Natural killer cell (primary cell): ENCODE results near the gene MEOX2. TPM values are rescaled to one million over a fixed set of nuclear protein-coding genes. Genes with fewer than 3 reads are reported as not detected.

Source experiments
- ATAC-seq, 3 donors: fragments of 150-1000 bp in 2 of 3; fragments of 200-7000 bp in 1 of 3; cut with Tn5 transposase; 1 replicate in 1 of 3; 2 replicates in 2 of 3; pipeline ENCODE4 v1.10.0; 2021; ENCODE audit warnings: mild to moderate bottlenecking in 2 of 3, moderate library complexity in 2 of 3
- DNase-seq, 2 donors: peaks; one replicate each; pipeline versions ENCODE4 v3.0.0 to v3.0.0-alpha.2; 2013 to 2021; ENCODE audit warnings: mixed read lengths in 1 of 2
- H3K27ac ChIP-seq: one replicate; pipeline ENCODE4 v1.5.1; 2013; ENCODE audit warnings: mild to moderate bottlenecking, low read length
- H3K27me3 ChIP-seq: one replicate; pipeline ENCODE4 v1.6.1; 2013; ENCODE audit warnings: low read length; ENCODE audit not compliant: control insufficient read depth, insufficient read depth
- H3K36me3 ChIP-seq: one replicate; pipeline ENCODE4 v1.6.1; 2013; ENCODE audit warnings: low read length; ENCODE audit not compliant: control insufficient read depth, insufficient read depth
- H3K4me1 ChIP-seq: one replicate; pipeline ENCODE4 v1.6.1; 2013; ENCODE audit warnings: low read length; ENCODE audit not compliant: control insufficient read depth, insufficient read depth
- H3K4me3 ChIP-seq: one replicate; pipeline ENCODE4 v1.5.1; 2013; ENCODE audit warnings: low read length
- H3K9me3 ChIP-seq: one replicate; pipeline ENCODE4 v1.6.1; 2013; ENCODE audit warnings: low read length; ENCODE audit not compliant: control insufficient read depth, insufficient read depth
- H3K27ac Mint-ChIP-seq, 2 donors: one replicate each; pipeline ENCODE4 v1.8.0; 2022; ENCODE audit warnings: mild to moderate bottlenecking in 2 of 2, mixed read lengths in 2 of 2, moderate library complexity in 1 of 2
- H3K27me3 Mint-ChIP-seq, 2 donors: one replicate each; pipeline ENCODE4 v1.8.0; 2022; ENCODE audit warnings: low read depth in 2 of 2, mixed read lengths in 2 of 2
- H3K36me3 Mint-ChIP-seq: one replicate; pipeline ENCODE4 v1.8.0; 2022; ENCODE audit warnings: mixed read lengths
- H3K4me1 Mint-ChIP-seq, 2 donors: one replicate each; pipeline ENCODE4 v1.8.0; 2022; ENCODE audit warnings: mixed read lengths in 2 of 2
- H3K4me3 Mint-ChIP-seq: one replicate; pipeline ENCODE4 v1.8.0; 2022; ENCODE audit warnings: mild to moderate bottlenecking, moderate library complexity, mixed read lengths
- H3K9me3 Mint-ChIP-seq, 2 donors: one replicate each; pipeline ENCODE4 v1.8.0; 2022; ENCODE audit warnings: mixed read lengths in 2 of 2
- CTCF ChIP-seq: fragments of 200-600 bp; IDR thresholded peaks from one replicate; pipeline ENCODE4 v1.8.0; 2022; ENCODE audit warnings: antibody characterized with exemption
- WGBS: methylation state at CpG from one replicate; pipeline ENCODE4 v1.1.7; 2013; ENCODE audit warnings: missing lambda C conversion rate; ENCODE audit not compliant: insufficient coverage; 5-methylcytosine and 5-hydroxymethylcytosine counted together
- intact Hi-C: fragments of 100-400 bp; cut with micrococcal nuclease; formaldehyde crosslinking; loops from one replicate; pipeline ENCODE4 v1.14.2; 2022
- total RNA-seq, 4 donors: library from RNA; stranded (reverse); fragments of 120-200 nt in 1 of 4; gene quantifications; one replicate each; pipeline versions ENCODE4 v1.2.3 to v1.2.4, GENCODE V29; 2013 to 2022

The MEOX2 gene
- total RNA-seq, 3 donors from 2014 or later (not counting 1 experiment from before 2014, with no cell fraction given) = not detected

GRCh38 chr7:15707570-15707969 is 21.1 kb upstream of the MEOX2 start:
- no peaks in the 10 kb centered on the region for H3K36me3 ChIP-seq
- H3K36me3 Mint-ChIP-seq = no peaks in the 10 kb centered on the region
- no peak for DNase-seq
- no peaks in the 10 kb centered on the region for H3K4me1 Mint-ChIP-seq
- no peaks in the 10 kb centered on the region for H3K4me1 ChIP-seq
- intact Hi-C loops = no loop called here
- H3K4me3 ChIP-seq = no peak overlapping the region
- H3K9me3 Mint-ChIP-seq = peaks cover 8 to 17% of the 10 kb centered on the region in 2 donors
- H3K9me3 ChIP-seq = peaks cover under 1% of the 10 kb centered on the region
- H3K27me3 ChIP-seq = no peaks in the 10 kb centered on the region
- H3K27ac Mint-ChIP-seq = no peak overlapping the region
- no peak for TF ChIP-seq CTCF
- no peak overlapping the region for H3K27ac ChIP-seq
- H3K27me3 Mint-ChIP-seq = no peaks in the 10 kb centered on the region
- H3K4me3 Mint-ChIP-seq = no peak overlapping the region
- no peak for ATAC-seq
- WGBS = 67% methylated on average over 1 of the region's 1 CpG

- ATAC-seq (no peak), DNase-seq (no peak)
- Histone ChIP-seq H3K4me3 (no peak overlapping the region), H3K27me3 (no peaks in the 10 kb centered on the region), H3K9me3 (peaks cover 4% of the 10 kb centered on the region), H3K36me3 (no peaks in the 10 kb centered on the region), H3K4me1 (no peaks in the 10 kb centered on the region), H3K27ac (no peak overlapping the region)
- Mint-ChIP-seq H3K4me3 (no peak overlapping the region), H3K9me3 (peaks cover 11 to 17% of the 10 kb centered on the region in 2 donors), H3K27ac (no peak overlapping the region), H3K4me1 (no peaks in the 10 kb centered on the region), H3K27me3 (no peaks in the 10 kb centered on the region), H3K36me3 (no peaks in the 10 kb centered on the region)
- intact Hi-C loops = no loop called here
- TF ChIP-seq CTCF = no peak
- WGBS = 80% methylated on average over 1 of the region's 1 CpG
Measured at GRCh38 chr7:15703732-15704131, 17.2 kb upstream of the MEOX2 start.

- H3K4me3 ChIP-seq = no peak overlapping the region
- peaks cover 2 to 3% of the 10 kb centered on the region in 2 donors for H3K9me3 Mint-ChIP-seq
- no peak for ATAC-seq
- no peak overlapping the region for H3K4me3 Mint-ChIP-seq
- no peak overlapping the region for H3K27ac Mint-ChIP-seq
- intact Hi-C loops = no loop called here
- H3K9me3 ChIP-seq = no peaks in the 10 kb centered on the region
- no peak for TF ChIP-seq CTCF
- no peaks in the 10 kb centered on the region for H3K4me1 ChIP-seq
- H3K27me3 ChIP-seq = no peaks in the 10 kb centered on the region
- WGBS = 83% methylated on average over 1 of the region's 5 CpGs
- no peaks in the 10 kb centered on the region for H3K4me1 Mint-ChIP-seq
- peaks cover 0 to 1% of the 10 kb centered on the region in 2 donors for H3K27me3 Mint-ChIP-seq
- no peaks in the 10 kb centered on the region for H3K36me3 ChIP-seq
- no peak overlapping the region for H3K27ac ChIP-seq
- DNase-seq = no peak
- no peaks in the 10 kb centered on the region for H3K36me3 Mint-ChIP-seq
Measured at GRCh38 chr7:15692501-15693020, 6.1 kb upstream of the MEOX2 start.

GRCh38 chr7:15688911-15689310 is 2.4 kb upstream of the MEOX2 start:
- TF ChIP-seq CTCF = no peak
- Histone ChIP-seq H3K27ac (no peak overlapping the region), H3K4me1 (no peaks in the 10 kb centered on the region), H3K36me3 (no peaks in the 10 kb centered on the region), H3K27me3 (peaks cover 18% of the 10 kb centered on the region), H3K9me3 (peaks cover 8% of the 10 kb centered on the region), H3K4me3 (no peak overlapping the region)
- Mint-ChIP-seq H3K9me3 (peaks cover 3 to 4% of the 10 kb centered on the region in 2 donors), H3K27ac (no peak overlapping the region), H3K36me3 (no peaks in the 10 kb centered on the region), H3K4me3 (no peak overlapping the region), H3K27me3 (peaks cover 15 to 20% of the 10 kb centered on the region in 2 donors), H3K4me1 (no peaks in the 10 kb centered on the region)
- intact Hi-C loops = no loop called here
- 31% methylated on average over 1 of the region's 2 CpGs for WGBS
- no peak for ATAC-seq
- no peak for DNase-seq
